ENCODE results near the gene NAA16. TPM values are rescaled to one million over a fixed set of nuclear protein-coding genes. Genes with fewer than 3 reads are reported as not detected.
A peak's percentile ranks its signal among the peaks of the same experiment; 100 is the strongest.
"Not testable (repeated sequence)": the region's sequence is repeated elsewhere in the genome, so short reads cannot be mapped to it uniquely, and the experiment has no call there.

Gene NAA16
- total RNA-seq, 1 donor from 2014 or later = 51.9 TPM

DNA sequence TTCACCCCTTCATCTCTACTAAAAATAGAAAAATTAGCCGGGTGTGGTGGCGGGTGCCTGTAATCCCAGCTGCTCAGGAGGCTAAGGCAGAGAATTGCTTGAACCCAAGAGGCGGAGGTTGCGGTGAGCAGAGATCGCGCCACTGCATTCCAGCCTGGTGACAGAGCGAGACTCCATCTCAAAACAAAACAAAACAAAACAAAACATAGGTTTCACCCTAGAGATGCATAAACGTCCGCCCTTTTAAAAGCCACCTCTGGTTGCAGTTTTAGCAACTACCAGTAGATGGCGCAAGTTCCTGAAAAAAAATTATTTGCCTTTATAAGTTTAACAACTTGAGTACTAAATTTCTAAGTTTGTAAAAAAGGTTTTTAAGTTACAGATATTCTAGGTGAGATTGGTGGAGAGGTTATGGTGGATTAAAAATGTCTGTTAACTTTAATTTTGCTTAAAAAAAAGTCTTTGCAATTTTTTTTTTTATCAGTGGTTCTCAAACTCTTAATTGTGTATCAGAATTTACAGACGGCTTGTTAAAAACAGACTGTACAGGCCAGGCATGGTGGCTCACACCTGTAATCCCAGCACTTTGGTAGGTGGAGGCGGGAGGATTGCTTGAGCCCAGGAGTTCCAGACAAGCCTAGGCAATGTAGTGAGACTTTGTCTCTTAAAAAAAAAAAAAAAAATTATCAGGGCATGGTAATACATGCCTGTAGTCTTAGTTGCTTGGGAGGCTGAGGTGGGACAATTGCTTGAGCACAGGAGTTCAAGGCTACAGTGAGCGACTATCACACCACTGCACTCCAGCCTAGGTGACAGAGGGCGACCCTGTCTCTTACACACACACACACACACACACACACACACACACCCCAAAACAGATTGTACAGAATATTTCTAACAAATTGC is 42.1 kb downstream of the NAA16 start:
- Mint-ChIP-seq H3K27me3 (ENCODE audit: low read depth) (no peaks in the 10 kb centered on the region), H3K4me3 (no peak overlapping the region), H3K9me3 (no peaks in the 10 kb centered on the region), H3K27ac (ENCODE audit: unreplicated experiment) (no peak overlapping the region), H3K4me1 (peaks cover 4% of the 10 kb centered on the region), H3K36me3 (ENCODE audit: low read depth) (peaks cover 12% of the 10 kb centered on the region)
- peak; percentile 30 for DNase-seq (ENCODE audit: low read depth, low spot score)
- TF ChIP-seq, protein P1, sequence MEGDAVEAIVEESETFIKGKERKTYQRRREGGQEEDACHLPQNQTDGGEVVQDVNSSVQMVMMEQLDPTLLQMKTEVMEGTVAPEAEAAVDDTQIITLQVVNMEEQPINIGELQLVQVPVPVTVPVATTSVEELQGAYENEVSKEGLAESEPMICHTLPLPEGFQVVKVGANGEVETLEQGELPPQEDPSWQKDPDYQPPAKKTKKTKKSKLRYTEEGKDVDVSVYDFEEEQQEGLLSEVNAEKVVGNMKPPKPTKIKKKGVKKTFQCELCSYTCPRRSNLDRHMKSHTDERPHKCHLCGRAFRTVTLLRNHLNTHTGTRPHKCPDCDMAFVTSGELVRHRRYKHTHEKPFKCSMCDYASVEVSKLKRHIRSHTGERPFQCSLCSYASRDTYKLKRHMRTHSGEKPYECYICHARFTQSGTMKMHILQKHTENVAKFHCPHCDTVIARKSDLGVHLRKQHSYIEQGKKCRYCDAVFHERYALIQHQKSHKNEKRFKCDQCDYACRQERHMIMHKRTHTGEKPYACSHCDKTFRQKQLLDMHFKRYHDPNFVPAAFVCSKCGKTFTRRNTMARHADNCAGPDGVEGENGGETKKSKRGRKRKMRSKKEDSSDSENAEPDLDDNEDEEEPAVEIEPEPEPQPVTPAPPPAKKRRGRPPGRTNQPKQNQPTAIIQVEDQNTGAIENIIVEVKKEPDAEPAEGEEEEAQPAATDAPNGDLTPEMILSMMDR (conservative IDR thresholded peaks at IDR 0.05) = peak; percentile 91

DNA sequence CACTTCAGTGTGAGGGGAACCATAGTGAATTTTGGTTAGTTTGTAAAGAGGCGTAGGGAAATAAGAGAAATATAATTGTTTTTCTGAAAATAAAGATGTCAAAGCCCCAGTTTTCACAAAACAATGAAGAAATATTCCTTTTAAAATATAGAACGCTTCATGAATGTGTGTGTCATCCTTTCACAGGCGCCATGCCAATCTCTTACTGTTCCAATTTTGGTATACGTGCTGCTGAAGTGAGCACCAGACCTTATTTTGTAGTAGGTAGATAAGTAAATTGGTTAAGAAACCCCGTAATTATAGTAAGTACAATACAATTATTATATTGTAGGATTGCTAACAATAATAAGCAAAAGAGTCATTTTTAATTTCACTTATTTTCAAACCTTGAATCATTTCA is 43.3 kb downstream of the NAA16 start:
- DNase-seq (ENCODE audit: low read depth, low spot score) = no peak
- no peaks in the 10 kb centered on the region for H3K9me3 Mint-ChIP-seq
- TF ChIP-seq, protein P1 (conservative IDR thresholded peaks at IDR 0.05) = no peak
- peaks cover 5% of the 10 kb centered on the region for H3K36me3 Mint-ChIP-seq (ENCODE audit: low read depth)
- H3K4me3 Mint-ChIP-seq = no peak overlapping the region
- peaks cover 4% of the 10 kb centered on the region for H3K4me1 Mint-ChIP-seq
- no peak overlapping the region for H3K27ac Mint-ChIP-seq (ENCODE audit: unreplicated experiment)
- no peaks in the 10 kb centered on the region for H3K27me3 Mint-ChIP-seq (ENCODE audit: low read depth)

DNA sequence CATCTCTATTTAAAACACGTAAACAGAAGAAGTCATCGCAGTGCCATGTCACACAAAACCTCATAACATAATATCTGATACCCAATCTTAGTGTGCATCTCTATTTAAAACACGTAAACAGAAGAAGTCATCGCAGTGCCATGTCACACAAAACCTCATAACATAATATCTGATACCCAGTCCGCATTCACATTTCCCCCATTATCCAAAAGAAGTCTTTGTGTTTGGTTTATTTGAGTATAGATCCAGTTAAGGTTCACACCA is 45.2 kb downstream of the NAA16 start:
- H3K27me3 Mint-ChIP-seq (ENCODE audit: low read depth); H3K4me3 Mint-ChIP-seq; DNase-seq (ENCODE audit: low read depth, low spot score); H3K27ac Mint-ChIP-seq (ENCODE audit: unreplicated experiment); H3K9me3 Mint-ChIP-seq; H3K4me1 Mint-ChIP-seq; H3K36me3 Mint-ChIP-seq (ENCODE audit: low read depth): not testable (repeated sequence)

DNA sequence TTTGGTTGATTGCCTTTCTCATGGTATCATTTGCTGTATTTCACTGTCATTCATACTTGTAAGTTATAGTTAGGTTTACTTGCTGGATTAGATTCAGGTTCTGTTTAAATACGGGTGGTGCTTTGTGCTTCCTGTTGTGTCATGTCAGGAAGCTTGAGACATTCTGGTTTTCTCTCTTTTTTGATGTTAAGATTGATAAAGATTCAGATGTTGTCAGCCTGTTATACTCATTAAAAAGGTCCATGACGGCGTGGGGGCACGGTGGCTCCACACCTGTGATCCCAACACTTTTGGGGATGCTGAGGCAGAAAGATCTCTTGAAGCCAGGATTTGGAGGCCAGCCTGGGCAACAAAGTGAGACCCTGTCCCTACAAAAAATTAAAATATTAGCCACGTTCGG is 45.7 kb downstream of the NAA16 start:
- Mint-ChIP-seq H3K27me3 (ENCODE audit: low read depth) (no peaks in the 10 kb centered on the region), H3K4me3 (no peak overlapping the region), H3K9me3 (no peaks in the 10 kb centered on the region), H3K4me1 (peaks cover 4% of the 10 kb centered on the region), H3K27ac (ENCODE audit: unreplicated experiment) (peak overlapping the region; percentile 20), H3K36me3 (ENCODE audit: low read depth) (peaks cover 6% of the 10 kb centered on the region)
- no peak for DNase-seq (ENCODE audit: low read depth, low spot score)
- TF ChIP-seq, protein P1 (conservative IDR thresholded peaks at IDR 0.05) = no peak

DNA sequence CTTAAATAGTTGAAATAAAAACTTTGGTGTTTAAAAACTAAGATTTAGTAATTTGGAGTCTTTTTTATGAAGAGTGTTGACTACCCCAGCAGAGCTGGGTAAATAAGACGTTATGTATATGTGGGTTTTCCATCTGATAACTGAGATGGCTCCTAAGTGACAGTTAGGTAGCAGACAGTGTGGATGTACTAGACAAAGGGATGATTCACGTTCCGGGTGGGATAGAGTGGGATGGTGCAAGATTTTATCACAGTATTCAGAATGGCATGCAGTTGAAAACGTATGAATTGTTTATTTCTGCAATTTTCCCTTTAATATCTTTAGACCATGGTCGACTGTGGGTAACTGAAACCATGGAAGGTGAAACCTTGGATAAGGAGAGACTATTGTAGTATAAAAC is 50.4 kb downstream of the NAA16 start:
- Mint-ChIP-seq H3K27ac (ENCODE audit: unreplicated experiment) (no peak overlapping the region), H3K27me3 (ENCODE audit: low read depth) (no peaks in the 10 kb centered on the region), H3K4me3 (no peak overlapping the region), H3K9me3 (no peaks in the 10 kb centered on the region), H3K4me1 (no peaks in the 10 kb centered on the region), H3K36me3 (ENCODE audit: low read depth) (peaks cover 15% of the 10 kb centered on the region)
- DNase-seq (ENCODE audit: low read depth, low spot score) = no peak
- TF ChIP-seq, protein P1 (conservative IDR thresholded peaks at IDR 0.05) = no peak

DNA sequence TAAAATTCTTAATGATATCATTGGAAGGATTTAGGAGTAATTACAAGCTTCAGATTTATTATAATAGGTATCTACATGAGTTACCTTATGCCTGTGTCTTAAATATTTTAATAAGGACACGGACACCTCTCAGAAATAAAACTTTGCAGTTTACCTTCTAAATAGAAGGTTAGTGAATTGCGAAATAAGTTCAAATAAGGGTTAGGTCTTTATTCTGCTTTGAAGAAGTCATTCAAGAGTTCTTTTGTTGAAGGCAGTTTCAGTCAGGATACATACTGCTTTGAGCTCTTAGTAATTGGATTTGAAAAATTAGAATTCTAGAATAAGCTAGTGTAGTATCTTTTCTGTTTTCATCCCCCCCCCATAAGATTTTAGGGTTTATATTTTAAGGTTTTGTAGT is 53.0 kb downstream of the NAA16 start:
- DNase-seq (ENCODE audit: low read depth, low spot score) = no peak
- no peak overlapping the region for H3K4me3 Mint-ChIP-seq
- TF ChIP-seq, protein P1 (conservative IDR thresholded peaks at IDR 0.05) = no peak
- H3K27me3 Mint-ChIP-seq (ENCODE audit: low read depth) = no peaks in the 10 kb centered on the region
- H3K4me1 Mint-ChIP-seq = no peaks in the 10 kb centered on the region
- no peak overlapping the region for H3K27ac Mint-ChIP-seq (ENCODE audit: unreplicated experiment)
- H3K36me3 Mint-ChIP-seq (ENCODE audit: low read depth) = peaks cover 32% of the 10 kb centered on the region
- H3K9me3 Mint-ChIP-seq = no peaks in the 10 kb centered on the region
